Ishikawa (cell line): ENCODE data around the gene MXD3.

Source experiments
- CEBPB ChIP-seq: IDR thresholded peaks from 2 replicates; pipeline ENCODE4 v1.6.1; 2012
- CREB1 ChIP-seq: IDR thresholded peaks from 2 replicates; pipeline ENCODE4 v1.6.1; 2012; ENCODE audit warnings: low read depth
- EGR1 ChIP-seq: IDR thresholded peaks from 2 replicates; pipeline ENCODE4 v1.6.1; 2012
- EP300 ChIP-seq: IDR thresholded peaks from 2 replicates; pipeline ENCODE4 v1.6.1; 2012; ENCODE audit warnings: borderline replicate concordance
- FOXM1 ChIP-seq: IDR thresholded peaks from 2 replicates; pipeline ENCODE4 v1.6.1; 2012; ENCODE audit warnings: low read depth, borderline replicate concordance
- NFIC ChIP-seq: IDR thresholded peaks from 2 replicates; pipeline ENCODE4 v1.6.1; 2012
- RAD21 ChIP-seq: IDR thresholded peaks from 2 replicates; pipeline ENCODE4 v1.6.1; 2012; ENCODE audit warnings: low read depth
- TAF1 ChIP-seq: IDR thresholded peaks from 2 replicates; pipeline ENCODE4 v1.6.1; 2012; ENCODE audit warnings: low read depth, mild to moderate bottlenecking
- TCF12 ChIP-seq: IDR thresholded peaks from 2 replicates; pipeline ENCODE4 v1.6.1; 2012; ENCODE audit warnings: low read depth
- TEAD4 ChIP-seq: IDR thresholded peaks from 2 replicates; pipeline ENCODE4 v1.6.1; 2012
- YY1 ChIP-seq: IDR thresholded peaks from 2 replicates; pipeline ENCODE4 v1.6.1; 2012; ENCODE audit warnings: low read depth
- ZBTB7A ChIP-seq: IDR thresholded peaks from 2 replicates; pipeline ENCODE4 v1.6.1; 2012; ENCODE audit warnings: low read depth
- TF ChIP-seq, protein P1 (sequence below): IDR thresholded peaks from 2 replicates; pipeline ENCODE4 v1.6.1; 2012; ENCODE audit warnings: low read depth, mild to moderate bottlenecking
- TF ChIP-seq, protein P2 (sequence below): IDR thresholded peaks from 2 replicates; pipeline ENCODE4 v1.6.1; 2012
- TF ChIP-seq, protein P3 (sequence below): IDR thresholded peaks from 2 replicates; pipeline ENCODE4 v1.6.1; 2012

MXD3 gene

DNA sequence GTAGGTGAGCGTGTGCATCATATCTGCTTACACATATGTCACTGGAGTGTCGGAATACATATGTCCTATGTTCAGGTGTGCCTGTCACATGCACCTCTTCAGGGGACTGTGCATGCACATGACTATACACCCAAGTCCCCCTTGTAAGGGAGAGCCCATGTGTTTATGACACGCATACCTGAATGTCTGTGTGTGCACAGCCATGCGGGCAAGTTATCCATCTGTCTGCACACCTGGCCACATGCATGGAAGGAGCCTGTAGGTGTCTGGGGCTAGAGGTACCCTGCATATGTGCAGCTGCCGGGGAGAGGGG is 45.4 kb upstream of the MXD3 start:
- no peak for TF ChIP-seq TAF1
- no peak for TF ChIP-seq YY1
- no peak for TF ChIP-seq NFIC
- TF ChIP-seq RAD21 = no peak
- TF ChIP-seq, protein P1, sequence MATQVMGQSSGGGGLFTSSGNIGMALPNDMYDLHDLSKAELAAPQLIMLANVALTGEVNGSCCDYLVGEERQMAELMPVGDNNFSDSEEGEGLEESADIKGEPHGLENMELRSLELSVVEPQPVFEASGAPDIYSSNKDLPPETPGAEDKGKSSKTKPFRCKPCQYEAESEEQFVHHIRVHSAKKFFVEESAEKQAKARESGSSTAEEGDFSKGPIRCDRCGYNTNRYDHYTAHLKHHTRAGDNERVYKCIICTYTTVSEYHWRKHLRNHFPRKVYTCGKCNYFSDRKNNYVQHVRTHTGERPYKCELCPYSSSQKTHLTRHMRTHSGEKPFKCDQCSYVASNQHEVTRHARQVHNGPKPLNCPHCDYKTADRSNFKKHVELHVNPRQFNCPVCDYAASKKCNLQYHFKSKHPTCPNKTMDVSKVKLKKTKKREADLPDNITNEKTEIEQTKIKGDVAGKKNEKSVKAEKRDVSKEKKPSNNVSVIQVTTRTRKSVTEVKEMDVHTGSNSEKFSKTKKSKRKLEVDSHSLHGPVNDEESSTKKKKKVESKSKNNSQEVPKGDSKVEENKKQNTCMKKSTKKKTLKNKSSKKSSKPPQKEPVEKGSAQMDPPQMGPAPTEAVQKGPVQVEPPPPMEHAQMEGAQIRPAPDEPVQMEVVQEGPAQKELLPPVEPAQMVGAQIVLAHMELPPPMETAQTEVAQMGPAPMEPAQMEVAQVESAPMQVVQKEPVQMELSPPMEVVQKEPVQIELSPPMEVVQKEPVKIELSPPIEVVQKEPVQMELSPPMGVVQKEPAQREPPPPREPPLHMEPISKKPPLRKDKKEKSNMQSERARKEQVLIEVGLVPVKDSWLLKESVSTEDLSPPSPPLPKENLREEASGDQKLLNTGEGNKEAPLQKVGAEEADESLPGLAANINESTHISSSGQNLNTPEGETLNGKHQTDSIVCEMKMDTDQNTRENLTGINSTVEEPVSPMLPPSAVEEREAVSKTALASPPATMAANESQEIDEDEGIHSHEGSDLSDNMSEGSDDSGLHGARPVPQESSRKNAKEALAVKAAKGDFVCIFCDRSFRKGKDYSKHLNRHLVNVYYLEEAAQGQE = no peak
- no peak for TF ChIP-seq FOXM1
- TF ChIP-seq ZBTB7A = no peak
- TF ChIP-seq EGR1 = no peak
- no peak for TF ChIP-seq TEAD4
- no peak for TF ChIP-seq TCF12
- no peak for TF ChIP-seq EP300
- TF ChIP-seq CREB1 = no peak
- TF ChIP-seq, protein P2, sequence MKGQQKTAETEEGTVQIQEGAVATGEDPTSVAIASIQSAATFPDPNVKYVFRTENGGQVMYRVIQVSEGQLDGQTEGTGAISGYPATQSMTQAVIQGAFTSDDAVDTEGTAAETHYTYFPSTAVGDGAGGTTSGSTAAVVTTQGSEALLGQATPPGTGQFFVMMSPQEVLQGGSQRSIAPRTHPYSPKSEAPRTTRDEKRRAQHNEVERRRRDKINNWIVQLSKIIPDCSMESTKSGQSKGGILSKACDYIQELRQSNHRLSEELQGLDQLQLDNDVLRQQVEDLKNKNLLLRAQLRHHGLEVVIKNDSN = no peak
- TF ChIP-seq CEBPB = no peak
- TF ChIP-seq, protein P3, sequence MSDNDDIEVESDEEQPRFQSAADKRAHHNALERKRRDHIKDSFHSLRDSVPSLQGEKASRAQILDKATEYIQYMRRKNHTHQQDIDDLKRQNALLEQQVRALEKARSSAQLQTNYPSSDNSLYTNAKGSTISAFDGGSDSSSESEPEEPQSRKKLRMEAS = no peak

DNA sequence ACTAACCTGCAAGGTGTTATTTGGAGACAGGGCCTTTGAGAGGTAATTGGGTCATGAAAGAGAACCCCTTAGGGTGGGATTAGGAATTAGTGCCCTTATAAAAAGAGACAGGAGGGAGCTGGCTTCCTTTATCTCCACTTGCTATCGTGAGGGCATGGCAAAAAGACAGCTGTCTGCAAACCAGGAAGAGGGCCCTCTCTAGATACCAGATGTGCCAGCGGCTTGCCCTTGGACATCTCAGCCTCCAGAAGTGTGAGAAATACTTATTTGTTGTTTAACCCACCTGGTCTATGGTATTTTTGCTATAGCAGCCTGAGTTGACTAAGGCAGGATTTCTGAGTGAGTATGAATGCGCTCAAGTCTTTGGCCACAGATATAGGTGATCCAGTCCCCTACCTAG is 45.0 kb upstream of the MXD3 start:
- TF ChIP-seq CEBPB (no peak), EP300 (no peak), YY1 (no peak)
- TF ChIP-seq, protein P1 = no peak

DNA sequence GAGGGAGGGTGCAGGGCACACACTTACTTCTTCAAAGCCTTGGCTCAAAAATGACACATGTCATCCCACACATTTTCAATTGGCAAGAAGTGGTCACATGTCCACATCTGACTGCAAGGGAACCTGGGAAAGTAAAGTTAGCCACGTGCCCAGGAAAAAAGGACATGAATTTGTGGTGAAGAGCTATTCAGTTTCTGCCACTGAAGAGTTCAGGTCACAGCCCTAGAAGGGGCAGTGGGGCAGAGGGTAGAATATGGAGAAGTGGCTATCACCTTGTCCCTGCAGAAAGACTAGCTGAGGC is 44.1 kb upstream of the MXD3 start:
- TF ChIP-seq, protein P2 = peak; percentile 79
- no peak for TF ChIP-seq CREB1
- no peak for TF ChIP-seq FOXM1
- no peak for TF ChIP-seq TEAD4
- TF ChIP-seq, protein P3 = peak; percentile 28; the same call in 1 of the 2 replicates
- TF ChIP-seq TCF12 = no peak

DNA sequence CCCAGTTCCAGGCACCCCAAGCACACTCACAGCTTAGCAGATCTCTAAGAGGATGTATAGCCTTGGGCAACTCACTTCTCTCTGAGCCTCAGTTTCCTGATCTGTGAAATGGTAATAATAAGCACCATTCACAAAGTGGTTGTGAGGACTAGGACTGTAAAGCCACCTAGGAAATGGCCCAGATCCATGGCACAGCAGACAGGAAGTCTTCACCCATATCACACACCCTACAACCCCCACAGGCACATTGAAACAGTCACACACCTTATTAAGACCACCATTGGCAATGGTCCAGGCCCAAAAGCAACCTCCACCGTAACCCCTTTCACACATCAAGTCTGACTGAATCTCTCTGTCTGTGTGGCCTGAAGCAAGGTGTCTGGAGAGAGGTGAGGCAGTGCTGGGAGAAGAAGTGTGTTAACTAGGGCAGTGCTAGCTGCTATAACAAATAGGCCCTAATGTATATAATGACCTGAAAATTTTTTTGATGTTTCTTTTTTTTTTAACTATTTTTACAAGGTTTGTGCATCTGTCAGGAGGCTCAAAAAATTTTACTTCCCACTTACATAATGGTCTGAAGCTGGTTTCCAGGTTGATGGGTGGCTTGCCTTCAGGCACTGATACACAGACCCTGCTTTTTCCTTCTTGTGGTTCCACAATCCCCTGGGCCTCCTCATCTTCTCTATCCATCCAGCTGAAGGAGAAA is 43.6 kb upstream of the MXD3 start:
- TF ChIP-seq, protein P1 = no peak
- TF ChIP-seq, protein P3 = no peak
- TF ChIP-seq, protein P2 = no peak
- no peak for TF ChIP-seq CREB1
- no peak for TF ChIP-seq FOXM1
- TF ChIP-seq TAF1 = no peak
- TF ChIP-seq CEBPB = no peak
- no peak for TF ChIP-seq EP300
- no peak for TF ChIP-seq TCF12
- no peak for TF ChIP-seq ZBTB7A
- TF ChIP-seq YY1 = no peak
- TF ChIP-seq RAD21 = no peak
- no peak for TF ChIP-seq NFIC
- no peak for TF ChIP-seq EGR1
- TF ChIP-seq TEAD4 = no peak
